SIG-M5 (cell line): Measurements from ENCODE around the gene FBXO11.
A peak's percentile ranks its signal among the peaks of the same experiment; 100 is the strongest.

ENCODE experiments used
- DNase-seq: peaks from one replicate; lab custom pipeline; 2025; lab: John Stamatoyannopoulos, UW

FBXO11 gene

GRCh38 chr2:47849368-47849767 is 56.9 kb downstream of the FBXO11 start:
- no peak for DNase-seq

GRCh38 chr2:47844162-47844561 is 62.1 kb downstream of the FBXO11 start:
- DNase-seq = no peak

GRCh38 chr2:47843407-47843806 is 62.9 kb downstream of the FBXO11 start:
- no peak for DNase-seq

- DNase-seq = no peak
Observed at GRCh38 chr2:47842846-47843245, 63.5 kb downstream of the FBXO11 start.

- no peak for DNase-seq
Observed at GRCh38 chr2:47838686-47839085, 67.6 kb downstream of the FBXO11 start.

GRCh38 chr2:47838249-47838648 is 68.0 kb downstream of the FBXO11 start:
- no peak for DNase-seq

- DNase-seq = no peak
Observed at GRCh38 chr2:47833516-47833968, 72.8 kb downstream of the FBXO11 start.

GRCh38 chr2:47822518-47822917 is 83.8 kb downstream of the FBXO11 start:
- no peak for DNase-seq

- DNase-seq = no peak
Observed at GRCh38 chr2:47819834-47820233, 86.5 kb downstream of the FBXO11 start.

- no peak for DNase-seq
Observed at GRCh38 chr2:47818777-47819176, 87.5 kb downstream of the FBXO11 start.

GRCh38 chr2:47815764-47816163 is 90.5 kb downstream of the FBXO11 start:
- no peak for DNase-seq

- DNase-seq = no peak
Observed at GRCh38 chr2:47811668-47812067, 94.6 kb downstream of the FBXO11 start.

GRCh38 chr2:47810850-47811249 is 95.4 kb downstream of the FBXO11 start:
- DNase-seq = no peak

- DNase-seq = no peak
Observed at GRCh38 chr2:47809903-47810302, 96.4 kb downstream of the FBXO11 start.

GRCh38 chr2:47808614-47809013 is 97.7 kb downstream of the FBXO11 start:
- DNase-seq = no peak

- no peak for DNase-seq
Observed at GRCh38 chr2:47805850-47806249, 100.4 kb downstream of the FBXO11 start.

- DNase-seq = no peak
Observed at GRCh38 chr2:47803770-47804169, 102.5 kb downstream of the FBXO11 start.

- DNase-seq = no peak
Observed at GRCh38 chr2:47803363-47803762, 102.9 kb downstream of the FBXO11 start.

- no peak for DNase-seq
Observed at GRCh38 chr2:47801118-47801517, 105.2 kb downstream of the FBXO11 start.

- no peak for DNase-seq
Observed at GRCh38 chr2:47799031-47799609, 107.2 kb downstream of the FBXO11 start.

GRCh38 chr2:47798631-47799030 is 107.7 kb downstream of the FBXO11 start:
- DNase-seq = no peak

GRCh38 chr2:47796090-47796697 is 110.1 kb downstream of the FBXO11 start:
- DNase-seq = no peak

GRCh38 chr2:47785986-47786385 is 120.3 kb downstream of the FBXO11 start:
- peak; percentile 46 for DNase-seq

- no peak for DNase-seq
Observed at GRCh38 chr2:47784352-47784851, 121.9 kb downstream of the FBXO11 start.
